PFSK-1 (cell line): ENCODE data around the gene DPYD.

Source experiments
- FOXP2 ChIP-seq: optimal IDR thresholded peaks from 2 replicates; pipeline ENCODE3; 2011; ENCODE audit warnings: borderline replicate concordance, control low read depth, inconsistent platforms; ENCODE audit not compliant: insufficient read depth; ENCODE audit errors: extremely low read length, extremely low read depth
- POLR2AphosphoS5 ChIP-seq: IDR thresholded peaks from 2 replicates; pipeline ENCODE4 v1.6.1; 2012; ENCODE audit warnings: low read depth, mild to moderate bottlenecking, control low read depth, low read length, moderate library complexity
- SIN3A ChIP-seq: IDR thresholded peaks from 2 replicates; pipeline ENCODE4 v1.6.1; 2012; ENCODE audit warnings: mild to moderate bottlenecking, low read length, moderate library complexity, borderline replicate concordance; ENCODE audit not compliant: insufficient read depth
- TAF1 ChIP-seq: IDR thresholded peaks from 2 replicates; pipeline ENCODE4 v1.6.1; 2012; ENCODE audit warnings: low read length, control low read depth, borderline replicate concordance; ENCODE audit not compliant: insufficient read depth
- TF ChIP-seq, protein P1 (sequence below), 2 experiments: IDR thresholded peaks; 2 replicates each; pipeline versions ENCODE4 v1.6.1 to v1.8.0; 2011 to 2012; ENCODE audit warnings: low read depth in 2 of 2, low read length in 2 of 2, control low read depth in 1 of 2, inconsistent platforms in 1 of 2, mild to moderate bottlenecking in 1 of 2, moderate library complexity in 1 of 2; ENCODE audit not compliant: insufficient read depth in 1 of 2

Gene DPYD

DNA sequence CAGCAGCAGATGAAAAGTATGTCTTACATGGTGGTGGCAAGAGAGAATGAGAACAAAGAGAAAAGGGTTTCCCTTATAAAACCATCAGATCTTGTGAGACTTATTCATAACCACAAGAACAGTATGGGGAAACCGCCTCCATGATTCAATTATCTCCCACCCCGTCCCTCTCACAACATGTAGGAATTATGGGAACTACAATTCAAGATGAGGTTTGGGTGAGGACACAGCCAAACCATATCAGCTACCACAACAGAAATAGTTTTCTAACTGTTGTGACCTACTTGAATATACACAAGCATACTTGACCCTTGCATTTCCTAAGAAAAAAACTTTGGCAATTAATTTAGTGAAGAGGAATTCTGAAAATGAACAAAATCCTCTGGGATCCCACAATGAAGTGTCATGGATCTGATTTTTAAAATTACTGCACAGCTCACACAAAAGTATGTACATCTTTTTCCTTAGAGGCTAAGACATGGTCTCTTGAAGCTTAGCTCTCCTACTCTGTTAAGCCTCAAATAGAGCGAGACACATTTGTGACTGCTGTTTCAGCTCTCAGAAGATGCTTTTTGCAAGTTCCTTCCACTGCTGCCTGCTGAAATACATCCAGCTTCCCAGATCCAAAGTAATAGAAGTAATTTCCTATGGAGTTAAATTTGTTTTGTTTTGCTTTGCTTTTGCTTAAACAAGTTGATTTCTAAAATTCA is 265.8 kb downstream of the DPYD start:
- TF ChIP-seq POLR2AphosphoS5 (no peak), SIN3A (no peak), TAF1 (no peak), FOXP2 (no peak)
- TF ChIP-seq, protein P1, sequence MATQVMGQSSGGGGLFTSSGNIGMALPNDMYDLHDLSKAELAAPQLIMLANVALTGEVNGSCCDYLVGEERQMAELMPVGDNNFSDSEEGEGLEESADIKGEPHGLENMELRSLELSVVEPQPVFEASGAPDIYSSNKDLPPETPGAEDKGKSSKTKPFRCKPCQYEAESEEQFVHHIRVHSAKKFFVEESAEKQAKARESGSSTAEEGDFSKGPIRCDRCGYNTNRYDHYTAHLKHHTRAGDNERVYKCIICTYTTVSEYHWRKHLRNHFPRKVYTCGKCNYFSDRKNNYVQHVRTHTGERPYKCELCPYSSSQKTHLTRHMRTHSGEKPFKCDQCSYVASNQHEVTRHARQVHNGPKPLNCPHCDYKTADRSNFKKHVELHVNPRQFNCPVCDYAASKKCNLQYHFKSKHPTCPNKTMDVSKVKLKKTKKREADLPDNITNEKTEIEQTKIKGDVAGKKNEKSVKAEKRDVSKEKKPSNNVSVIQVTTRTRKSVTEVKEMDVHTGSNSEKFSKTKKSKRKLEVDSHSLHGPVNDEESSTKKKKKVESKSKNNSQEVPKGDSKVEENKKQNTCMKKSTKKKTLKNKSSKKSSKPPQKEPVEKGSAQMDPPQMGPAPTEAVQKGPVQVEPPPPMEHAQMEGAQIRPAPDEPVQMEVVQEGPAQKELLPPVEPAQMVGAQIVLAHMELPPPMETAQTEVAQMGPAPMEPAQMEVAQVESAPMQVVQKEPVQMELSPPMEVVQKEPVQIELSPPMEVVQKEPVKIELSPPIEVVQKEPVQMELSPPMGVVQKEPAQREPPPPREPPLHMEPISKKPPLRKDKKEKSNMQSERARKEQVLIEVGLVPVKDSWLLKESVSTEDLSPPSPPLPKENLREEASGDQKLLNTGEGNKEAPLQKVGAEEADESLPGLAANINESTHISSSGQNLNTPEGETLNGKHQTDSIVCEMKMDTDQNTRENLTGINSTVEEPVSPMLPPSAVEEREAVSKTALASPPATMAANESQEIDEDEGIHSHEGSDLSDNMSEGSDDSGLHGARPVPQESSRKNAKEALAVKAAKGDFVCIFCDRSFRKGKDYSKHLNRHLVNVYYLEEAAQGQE (IDR thresholded peaks at IDR 0.05; ENCODE audit: insufficient read depth in 1 of 2, low read depth in 2 of 2, low read length in 2 of 2), result no peak

DNA sequence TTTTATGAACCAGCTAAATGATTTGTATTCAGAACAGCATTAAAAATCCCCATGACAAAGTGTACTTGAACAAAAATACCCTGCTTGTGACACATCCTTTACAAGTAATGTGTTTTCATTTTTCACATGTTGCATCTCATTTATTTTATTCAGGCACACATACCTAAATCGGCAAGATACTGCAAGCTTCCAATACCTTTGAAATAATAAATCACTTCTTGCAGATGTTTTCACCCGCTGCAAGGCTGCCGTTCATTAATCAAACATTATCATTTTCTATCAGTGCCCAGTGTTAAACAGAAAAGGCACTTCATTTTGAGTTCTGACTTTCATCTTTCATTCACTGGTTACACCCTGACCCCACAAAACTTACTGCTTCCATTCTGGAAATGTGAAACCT is 269.6 kb downstream of the DPYD start:
- no peak for TF ChIP-seq TAF1
- no peak for TF ChIP-seq SIN3A

DNA sequence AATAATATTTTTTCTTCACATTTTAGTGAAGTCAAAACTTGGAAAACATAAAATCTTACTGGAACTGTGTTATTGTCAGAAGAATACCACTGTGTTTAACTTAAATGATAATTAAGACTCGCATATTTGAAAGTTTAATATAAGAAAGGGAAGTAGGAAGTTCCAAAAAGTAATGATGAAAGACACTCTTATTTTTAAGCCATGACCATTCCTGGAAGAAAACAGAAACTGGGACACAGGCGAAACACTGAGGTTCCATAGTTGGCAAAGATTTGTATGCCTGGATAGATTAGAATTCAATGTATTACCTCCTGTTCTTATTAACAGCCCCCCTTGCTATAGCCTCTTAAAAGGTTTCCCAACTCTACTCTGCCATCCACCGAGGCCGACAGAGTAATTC is 271.2 kb downstream of the DPYD start:
- no peak for TF ChIP-seq TAF1
- no peak for TF ChIP-seq SIN3A
- TF ChIP-seq FOXP2, result no peak
- TF ChIP-seq, protein P1 (IDR thresholded peaks at IDR 0.05; ENCODE audit: insufficient read depth in 1 of 2, low read depth in 2 of 2, low read length in 2 of 2), result no peak
- TF ChIP-seq POLR2AphosphoS5, result no peak

DNA sequence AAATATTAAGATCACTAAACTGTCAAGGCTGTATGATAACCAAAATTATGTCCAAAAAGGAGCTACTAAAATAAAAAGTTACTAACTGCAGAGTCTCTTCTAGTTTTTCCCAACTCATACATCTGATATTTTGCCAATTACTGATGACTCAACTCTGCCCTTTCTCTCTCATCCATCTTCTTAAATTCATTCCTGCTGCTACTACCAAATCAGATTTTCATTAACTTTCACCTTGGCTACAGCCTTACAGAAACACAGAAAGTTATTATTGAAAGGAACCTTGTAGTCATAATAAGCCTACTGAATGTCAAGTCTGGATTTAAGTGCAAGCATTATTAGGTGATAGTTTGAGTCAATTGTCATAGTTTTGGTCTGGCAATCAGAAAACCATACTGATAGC is 273.1 kb downstream of the DPYD start:
- TF ChIP-seq POLR2AphosphoS5, result no peak
- no peak for TF ChIP-seq FOXP2
- TF ChIP-seq SIN3A, result no peak
- TF ChIP-seq TAF1, result no peak
- TF ChIP-seq, protein P1 (IDR thresholded peaks at IDR 0.05; ENCODE audit: insufficient read depth in 1 of 2, low read depth in 2 of 2, low read length in 2 of 2), result no peak

DNA sequence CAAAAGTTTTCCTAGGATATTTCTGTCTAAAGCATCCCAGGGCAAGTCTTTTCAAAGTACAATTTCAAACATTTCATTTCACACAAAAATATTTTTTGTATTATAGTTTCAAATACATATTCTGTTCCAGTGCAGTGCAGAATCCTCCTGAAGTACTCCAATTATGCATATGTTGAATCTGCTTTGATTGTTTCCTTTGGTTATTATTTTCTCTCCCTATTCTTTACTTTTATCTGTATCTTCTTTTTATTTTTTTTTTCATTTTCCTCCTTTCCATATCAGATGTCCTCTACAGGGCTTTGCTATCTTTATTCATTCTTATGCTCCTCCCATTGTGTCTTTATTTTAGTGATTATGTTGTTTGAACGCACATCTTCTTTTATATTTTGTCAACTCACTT is 274.8 kb downstream of the DPYD start:
- TF ChIP-seq FOXP2, result no peak
- no peak for TF ChIP-seq SIN3A
- TF ChIP-seq TAF1, result no peak
- TF ChIP-seq, protein P1 (IDR thresholded peaks at IDR 0.05; ENCODE audit: insufficient read depth in 1 of 2, low read depth in 2 of 2, low read length in 2 of 2), result no peak
- no peak for TF ChIP-seq POLR2AphosphoS5
